ENCODE data around the gene FAM199X. TPM values are rescaled to one million over a fixed set of nuclear protein-coding genes. Genes with fewer than 3 reads are reported as not detected.

FAM199X gene
- polyA plus RNA-seq, 3 donors, result 4.1 to 8.2 (median 5.0) TPM

Other genes starting within 250 kb of the FAM199X start
- gene TMSB15B, start 203.8 kb upstream of the FAM199X start, polyA plus RNA-seq, result 1 to 10 TPM; 1.1 to 2.2 (median 2.0) TPM
- gene H2BW1, start 152.7 kb upstream of the FAM199X start, polyA plus RNA-seq, result not detected
- gene H2BW2, start 126.5 kb upstream of the FAM199X start, polyA plus RNA-seq, result not detected
- under 1 TPM in 1 of 3 donors, not detected in 2; 0.21 TPM for gene TMSB15C, start 90.2 kb upstream of the FAM199X start, polyA plus RNA-seq
- not detected for gene ZCCHC18, start 53.9 kb upstream of the FAM199X start, polyA plus RNA-seq
- 1 to 10 TPM; 5.9 to 9.6 (median 7.6) TPM for gene SLC25A53, start 9.4 kb upstream of the FAM199X start, polyA plus RNA-seq
- not detected for gene ESX1, start 88.5 kb downstream of the FAM199X start, polyA plus RNA-seq

Measured in CD14-positive monocyte (primary cell).